T47D (cell line): Measurements from ENCODE around the gene AUTS2.

Source experiments
- DNase-seq, 2 experiments: peaks; one replicate each; pipeline versions ENCODE4 v3.0.0 to v3.0.0-alpha.2; 2011 to 2012; ENCODE audit warnings: low read depth in 1 of 2, low spot score in 1 of 2
- JUND ChIP-seq: IDR thresholded peaks from 2 replicates; pipeline ENCODE4 v1.6.1; 2012; ENCODE audit warnings: low read depth
- in situ Hi-C: cut with HindIII; loops from 2 replicates; pipeline ENCODE4 v1.10.0; 2016; ENCODE audit warnings: low sequenced_read_pairs, low pct_unique_long_range_greater_than_20kb

Gene AUTS2

GRCh38 chr7:70487886-70488285 lies 889.6 kb downstream of the AUTS2 start:
- no peak for TF ChIP-seq JUND
- in situ Hi-C loops: no loop called here
- DNase-seq: no peak

GRCh38 chr7:70489813-70490212 lies 891.5 kb downstream of the AUTS2 start:
- in situ Hi-C loops: no loop called here
- no peak for TF ChIP-seq JUND
- DNase-seq: no peak

- TF ChIP-seq JUND: no peak
- in situ Hi-C loops: no loop called here
- DNase-seq: no peak
Observed at GRCh38 chr7:70492625-70493024, 894.4 kb downstream of the AUTS2 start.

GRCh38 chr7:70494225-70495032 lies 896.2 kb downstream of the AUTS2 start:
- in situ Hi-C loops: no loop called here
- no peak for TF ChIP-seq JUND
- DNase-seq: no peak

- no peak for TF ChIP-seq JUND
- no peak for DNase-seq
- in situ Hi-C loops: no loop called here
Observed at GRCh38 chr7:70495033-70495376, 896.7 kb downstream of the AUTS2 start.

- in situ Hi-C loops: no loop called here
- no peak for DNase-seq
- TF ChIP-seq JUND: no peak
Observed at GRCh38 chr7:70497793-70498192, 899.5 kb downstream of the AUTS2 start.

- no peak for DNase-seq
- in situ Hi-C loops: no loop called here
- TF ChIP-seq JUND: no peak
Observed at GRCh38 chr7:70498232-70498992, 900.1 kb downstream of the AUTS2 start.

GRCh38 chr7:70500261-70500660 lies 902.0 kb downstream of the AUTS2 start:
- no peak for DNase-seq
- no peak for TF ChIP-seq JUND
- in situ Hi-C loops: no loop called here

GRCh38 chr7:70502117-70502863 lies 904.0 kb downstream of the AUTS2 start:
- no peak for TF ChIP-seq JUND
- in situ Hi-C loops: no loop called here
- DNase-seq: no peak

GRCh38 chr7:70504254-70504653 lies 906.0 kb downstream of the AUTS2 start:
- in situ Hi-C loops: no loop called here
- no peak for DNase-seq
- no peak for TF ChIP-seq JUND

- DNase-seq: no peak
- in situ Hi-C loops: no loop called here
- no peak for TF ChIP-seq JUND
Observed at GRCh38 chr7:70505468-70505867, 907.2 kb downstream of the AUTS2 start.

- TF ChIP-seq JUND: no peak
- DNase-seq: no peak
- in situ Hi-C loops: no loop called here
Observed at GRCh38 chr7:70505886-70506285, 907.6 kb downstream of the AUTS2 start.

- in situ Hi-C loops: no loop called here
- DNase-seq: no peak
- TF ChIP-seq JUND: no peak
Observed at GRCh38 chr7:70506434-70506833, 908.2 kb downstream of the AUTS2 start.
